Stimulated activated CD4-positive, alpha-beta T cell treated with anti-CD3 and anti-CD28 coated beads, Interleukin-15, amount 100 ng/mL, for 48 hours (primary cell): ENCODE results near the gene PRAC2.

ENCODE experiments used
- DNase-seq, 2 donors: peaks; one replicate each; pipeline ENCODE4 v3.0.0-alpha.2; 2020; ENCODE audit warnings: low read depth in 2 of 2

Gene PRAC2

GRCh38 chr17:48733632-48734328 is 10.8 kb downstream of the PRAC2 start:
- DNase-seq, result no peak

GRCh38 chr17:48734333-48735061 is 11.5 kb downstream of the PRAC2 start:
- no peak for DNase-seq

- DNase-seq, result no peak
Observed at GRCh38 chr17:48735062-48735351, 12.0 kb downstream of the PRAC2 start.

GRCh38 chr17:48737330-48738043 is 14.5 kb downstream of the PRAC2 start:
- DNase-seq, result no peak

- DNase-seq, result no peak
Observed at GRCh38 chr17:48738424-48738802, 15.4 kb downstream of the PRAC2 start.

GRCh38 chr17:48738803-48739526 is 16.0 kb downstream of the PRAC2 start:
- DNase-seq, result no peak

- no peak for DNase-seq
Observed at GRCh38 chr17:48740537-48740936, 17.6 kb downstream of the PRAC2 start.

GRCh38 chr17:48745381-48746275 is 22.6 kb downstream of the PRAC2 start:
- DNase-seq, result no peak

GRCh38 chr17:48746916-48747444 is 24.0 kb downstream of the PRAC2 start:
- no peak for DNase-seq

- no peak for DNase-seq
Observed at GRCh38 chr17:48747445-48748363, 24.7 kb downstream of the PRAC2 start.

- DNase-seq, result no peak
Observed at GRCh38 chr17:48748718-48749566, 26.0 kb downstream of the PRAC2 start.

- no peak for DNase-seq
Observed at GRCh38 chr17:48749621-48750553, 26.9 kb downstream of the PRAC2 start.

- no peak for DNase-seq
Observed at GRCh38 chr17:48751172-48751571, 28.2 kb downstream of the PRAC2 start.

- no peak for DNase-seq
Observed at GRCh38 chr17:48751733-48752398, 28.9 kb downstream of the PRAC2 start.

- no peak for DNase-seq
Observed at GRCh38 chr17:48752399-48753288, 29.7 kb downstream of the PRAC2 start.

- no peak for DNase-seq
Observed at GRCh38 chr17:48753794-48754499, 31.0 kb downstream of the PRAC2 start.
